GM19193 (cell line): ENCODE data around the gene CD36.

ENCODE experiments used
- POLR2A ChIP-seq: IDR thresholded peaks from 4 replicates; pipeline ENCODE4 v1.6.1; 2011; ENCODE audit not compliant: insufficient read depth, insufficient read length; ENCODE audit errors: extremely low read depth

Gene CD36

GRCh38 chr7:80637911-80638765, at the start of gene CD36:
CD36 (plus strand) TSS chr7:80638642; CDS start chr7:80646741, 8,099 bp downstream.
- TF ChIP-seq POLR2A, result no peak

GRCh38 chr7:80589631-80590030, 48.8 kb upstream of the CD36 start:
- TF ChIP-seq POLR2A, result no peak

DNA sequence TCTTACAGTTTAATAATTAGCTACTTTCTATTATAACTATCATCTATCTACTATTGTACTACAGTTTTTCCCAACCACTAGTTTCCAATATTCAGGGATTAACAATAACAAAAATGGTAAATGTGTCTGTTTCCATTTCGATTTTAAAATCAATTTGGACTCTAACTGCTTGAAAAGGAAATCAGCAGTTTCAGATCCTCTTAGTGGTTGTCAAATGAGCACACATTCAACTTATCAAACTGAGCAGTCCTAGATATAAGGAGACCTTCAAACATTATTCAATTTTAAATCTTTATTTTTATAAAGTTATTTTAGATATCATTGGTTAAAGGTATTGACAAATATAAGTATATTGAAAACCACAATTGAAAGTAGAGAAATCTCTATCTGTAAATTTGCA, 46.8 kb upstream of the CD36 start:
- TF ChIP-seq POLR2A, result no peak

- TF ChIP-seq POLR2A, result no peak
Observed at GRCh38 chr7:80593869-80594586, 44.4 kb upstream of the CD36 start.

- no peak for TF ChIP-seq POLR2A
Observed at GRCh38 chr7:80596933-80597517, 41.4 kb upstream of the CD36 start.

- TF ChIP-seq POLR2A, result no peak
Observed at GRCh38 chr7:80597875-80598274, 40.6 kb upstream of the CD36 start.

DNA sequence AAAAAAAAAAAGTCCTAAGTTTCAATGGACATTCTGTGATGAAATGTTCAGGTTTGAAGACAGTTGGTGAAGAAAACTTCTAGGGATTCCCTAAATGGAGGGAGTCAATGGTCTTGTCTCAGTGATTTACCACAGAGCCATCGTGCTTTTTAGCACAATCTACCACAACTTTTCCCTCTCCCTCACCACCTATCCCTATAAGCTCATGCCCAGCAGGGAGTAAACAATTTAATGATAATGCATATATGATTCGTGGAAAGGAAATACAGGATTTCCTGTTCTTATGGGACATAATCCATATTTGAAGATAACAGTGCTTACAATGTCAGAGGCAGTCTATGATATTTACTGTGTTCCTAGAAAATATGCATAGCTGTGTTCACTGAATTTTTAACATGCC, 38.4 kb upstream of the CD36 start:
- no peak for TF ChIP-seq POLR2A

DNA sequence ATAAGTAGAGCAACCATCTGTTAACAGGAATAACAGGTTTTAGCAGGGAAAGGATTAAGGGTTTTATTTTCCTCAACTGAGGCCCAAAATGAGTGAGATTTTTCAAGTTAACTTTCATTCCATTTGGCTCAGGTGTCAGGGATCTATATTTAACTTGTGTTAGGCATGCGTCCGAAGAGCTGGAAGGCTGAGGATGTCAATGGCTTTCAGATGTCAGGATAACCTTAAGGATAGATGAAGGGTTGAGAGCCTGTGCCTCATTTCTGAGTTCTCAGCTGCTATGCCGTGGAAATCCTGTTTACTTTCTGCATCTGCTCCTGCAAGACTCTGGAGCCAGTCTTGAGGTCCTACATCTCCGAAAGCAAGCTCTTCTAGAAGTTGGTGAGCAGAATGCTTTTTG, 36.4 kb upstream of the CD36 start:
- no peak for TF ChIP-seq POLR2A

DNA sequence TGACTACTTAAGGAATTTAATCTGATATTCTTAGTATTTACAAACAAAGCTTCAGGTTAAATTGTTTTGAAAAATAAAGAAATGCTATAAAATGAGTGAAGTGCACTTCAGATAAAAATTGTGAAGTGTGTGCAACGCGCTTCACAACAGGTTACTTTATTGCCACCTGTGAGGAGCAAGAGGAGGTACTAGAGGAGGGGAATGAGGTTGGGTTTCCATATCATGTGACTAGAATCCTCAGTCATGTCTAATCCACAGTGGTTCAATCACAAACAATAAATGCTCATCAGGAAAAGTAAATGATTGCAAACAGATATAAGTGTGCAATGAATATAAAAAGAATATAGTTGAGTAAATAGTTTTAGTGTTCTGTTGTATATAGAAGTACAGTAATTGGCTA, 34.5 kb upstream of the CD36 start:
- TF ChIP-seq POLR2A, result no peak

- no peak for TF ChIP-seq POLR2A
Observed at GRCh38 chr7:80604436-80604835, 34.0 kb upstream of the CD36 start.

DNA sequence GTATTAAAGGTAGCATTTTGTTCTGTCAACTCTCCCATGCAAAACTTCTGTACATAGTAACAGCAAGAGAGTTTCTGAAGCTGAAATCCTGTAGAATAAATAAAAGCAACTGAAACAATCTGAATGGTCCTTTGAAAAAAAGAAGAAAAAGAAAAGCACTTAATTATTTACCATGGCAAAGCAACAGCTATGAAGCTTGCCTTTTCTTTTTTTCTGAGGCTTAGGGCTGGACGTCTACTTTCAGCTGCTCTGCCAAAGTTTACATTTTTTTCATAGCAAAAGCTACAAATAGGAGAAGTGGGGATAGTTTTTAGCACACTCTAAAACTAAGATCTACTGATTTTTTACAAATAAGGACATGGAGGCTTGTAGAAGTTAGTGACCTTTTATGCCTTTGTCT, 31.3 kb upstream of the CD36 start:
- TF ChIP-seq POLR2A, result no peak

DNA sequence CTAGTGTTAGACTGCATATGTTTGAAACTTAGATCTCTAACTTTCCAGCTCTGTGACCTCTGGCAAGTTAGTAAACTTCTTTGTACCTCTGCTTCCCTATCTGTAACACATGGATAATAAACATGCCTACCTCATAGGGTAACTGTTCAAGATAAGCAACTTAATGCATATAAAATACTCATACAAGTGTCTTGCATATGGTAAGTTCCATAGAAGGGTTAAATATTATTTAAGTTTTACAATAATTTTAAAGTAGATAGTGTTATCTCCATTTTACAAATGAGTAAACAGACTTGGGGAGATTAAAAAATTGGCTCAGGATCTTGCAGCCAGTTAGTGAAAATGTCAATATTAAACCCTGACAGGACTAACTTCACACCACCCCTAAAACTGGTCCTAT, 30.1 kb upstream of the CD36 start:
- TF ChIP-seq POLR2A, result no peak

DNA sequence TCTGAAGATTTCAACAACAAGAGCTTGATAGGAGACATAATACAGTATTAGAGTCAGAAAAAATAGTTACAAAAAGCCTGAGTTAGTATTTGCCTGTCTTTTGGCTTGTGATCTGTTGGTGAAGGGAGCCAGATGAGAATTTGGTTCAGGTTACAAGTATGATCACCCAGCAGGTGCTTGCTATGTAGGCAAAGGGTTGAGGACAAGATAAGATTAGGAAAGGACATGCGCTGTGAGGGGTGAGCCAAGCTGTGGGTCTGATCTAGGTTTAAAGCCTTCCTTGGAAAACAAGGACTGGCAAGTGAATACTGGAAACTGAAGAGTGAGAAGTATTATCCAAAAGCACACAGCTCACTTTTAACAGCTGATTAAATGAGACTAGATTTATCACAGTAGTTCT, 28.7 kb upstream of the CD36 start:
- TF ChIP-seq POLR2A, result no peak

GRCh38 chr7:80611353-80611752, 27.1 kb upstream of the CD36 start:
- TF ChIP-seq POLR2A, result no peak

DNA sequence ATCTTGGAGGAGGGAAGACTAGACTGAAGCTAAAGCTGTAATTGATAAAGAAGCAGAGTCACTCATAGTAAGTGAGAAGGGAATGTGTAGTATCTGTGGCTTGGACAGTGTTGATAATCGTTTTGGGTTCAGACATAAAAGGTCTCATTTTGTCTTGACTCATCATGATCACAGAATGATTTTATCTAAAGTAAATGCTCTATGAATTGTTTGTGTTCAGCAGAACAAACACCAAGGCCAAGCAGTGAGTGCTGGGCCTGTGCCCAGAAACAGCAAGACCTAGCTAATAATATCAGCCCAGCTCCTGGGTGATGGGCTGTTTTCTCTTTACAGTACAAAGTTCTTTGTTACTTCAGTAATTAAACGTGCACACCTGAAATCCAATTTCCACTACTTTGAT, 26.7 kb upstream of the CD36 start:
- TF ChIP-seq POLR2A, result no peak

- TF ChIP-seq POLR2A, result no peak
Observed at GRCh38 chr7:80612880-80613279, 25.6 kb upstream of the CD36 start.
